Measurements from ENCODE around the gene ITSN2.
"Not testable (repeated sequence)": the region's sequence is repeated elsewhere in the genome, so short reads cannot be mapped to it uniquely, and the experiment has no call there.

The ITSN2 gene

DNA sequence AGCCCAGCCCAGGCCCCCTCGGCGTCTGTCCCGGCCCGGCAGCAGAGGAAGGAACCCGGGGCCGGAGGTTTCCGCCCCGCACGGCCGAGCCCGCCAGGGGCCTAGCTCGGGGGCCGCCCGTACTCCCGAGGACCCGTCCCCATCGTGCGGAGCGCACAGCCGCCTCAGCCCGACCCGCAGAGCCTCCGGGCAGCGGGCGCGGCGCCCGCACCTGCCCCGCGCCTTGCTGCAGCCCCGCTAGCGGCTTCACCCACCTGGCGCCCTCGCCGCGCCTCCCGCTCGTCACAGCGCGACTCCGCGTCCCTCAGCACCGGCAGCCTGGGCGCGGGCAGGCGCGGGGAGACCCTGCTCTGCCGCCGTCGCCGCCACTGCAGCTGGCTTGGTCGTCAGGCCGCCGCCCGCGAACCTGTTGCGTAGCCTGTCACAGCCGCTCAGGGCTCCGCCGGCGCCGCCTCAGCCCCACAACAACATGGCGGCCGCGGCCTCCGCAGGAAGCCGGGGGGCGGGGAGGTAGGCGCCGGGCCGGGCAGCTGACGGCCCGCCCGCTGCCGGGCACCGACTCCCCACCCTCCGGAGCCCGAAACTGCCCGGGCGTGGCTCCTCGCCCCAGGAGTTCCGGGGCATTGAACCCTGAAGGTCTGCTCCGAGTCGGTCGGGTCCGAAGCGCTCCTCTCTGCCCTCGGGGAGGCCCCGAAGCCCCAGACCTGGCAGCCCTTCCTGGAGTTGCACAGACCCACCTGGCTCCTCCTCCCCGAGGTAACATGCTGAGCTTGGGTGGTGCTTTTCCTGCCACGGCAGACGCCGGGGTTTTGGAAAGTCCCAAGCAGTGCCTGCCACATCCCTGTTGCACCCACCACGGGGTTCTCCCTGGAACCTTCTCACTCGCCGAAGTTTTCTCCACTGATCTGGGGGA, at the start of gene ITSN2:
TSS of gene ITSN2 (minus strand) at position 487 of the 913 bp plus-strand sequence. CDS start 32,454 bp downstream, outside the sequence.
- peak; percentile 90 for DNase-seq

GRCh38 chr2:24409171-24409570, 48.8 kb upstream of the ITSN2 start:
- no peak for DNase-seq

DNA sequence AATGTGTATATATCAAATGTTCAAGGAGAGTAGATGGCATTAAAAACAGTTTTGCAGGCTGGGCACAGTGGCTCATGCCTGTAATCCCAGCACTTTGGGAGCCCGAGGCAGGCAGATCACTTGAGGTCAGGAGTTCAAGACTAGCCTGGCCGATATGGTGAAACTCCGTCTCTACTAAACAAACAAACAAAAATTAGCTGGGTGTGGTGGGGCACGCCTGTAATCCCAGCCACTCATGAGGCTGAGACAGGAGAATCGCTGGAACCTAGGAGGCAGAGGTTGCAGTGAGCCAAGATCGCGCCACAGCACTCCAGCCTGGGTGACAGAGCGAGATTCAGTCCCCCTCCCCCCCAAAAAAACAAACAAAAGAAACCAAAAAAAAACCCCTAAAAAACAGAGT, 48.4 kb upstream of the ITSN2 start:
- DNase-seq = not testable (repeated sequence)

DNA sequence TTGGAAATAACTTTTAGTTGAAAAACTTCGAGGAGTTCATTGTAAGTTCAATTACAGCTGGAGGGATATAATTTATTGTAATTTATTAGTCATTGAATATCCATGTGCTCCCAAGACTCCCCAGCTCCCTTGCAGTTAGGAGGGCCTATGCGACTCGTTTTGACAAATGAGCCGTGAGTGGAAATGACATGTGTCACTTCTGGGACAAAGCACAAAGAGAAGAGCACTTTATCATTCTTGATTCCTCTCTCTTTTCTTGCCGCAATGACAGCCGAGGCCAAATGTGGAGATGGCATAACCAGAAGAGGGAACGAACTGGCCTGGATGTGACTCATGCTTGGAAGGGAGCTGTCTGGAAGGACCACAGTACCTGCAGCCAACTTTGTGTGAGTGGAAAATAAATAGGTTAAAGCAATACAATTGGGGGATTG, 44.2 kb upstream of the ITSN2 start:
- no peak for DNase-seq

GRCh38 chr2:24403832-24404212, 43.5 kb upstream of the ITSN2 start:
- DNase-seq = no peak

DNA sequence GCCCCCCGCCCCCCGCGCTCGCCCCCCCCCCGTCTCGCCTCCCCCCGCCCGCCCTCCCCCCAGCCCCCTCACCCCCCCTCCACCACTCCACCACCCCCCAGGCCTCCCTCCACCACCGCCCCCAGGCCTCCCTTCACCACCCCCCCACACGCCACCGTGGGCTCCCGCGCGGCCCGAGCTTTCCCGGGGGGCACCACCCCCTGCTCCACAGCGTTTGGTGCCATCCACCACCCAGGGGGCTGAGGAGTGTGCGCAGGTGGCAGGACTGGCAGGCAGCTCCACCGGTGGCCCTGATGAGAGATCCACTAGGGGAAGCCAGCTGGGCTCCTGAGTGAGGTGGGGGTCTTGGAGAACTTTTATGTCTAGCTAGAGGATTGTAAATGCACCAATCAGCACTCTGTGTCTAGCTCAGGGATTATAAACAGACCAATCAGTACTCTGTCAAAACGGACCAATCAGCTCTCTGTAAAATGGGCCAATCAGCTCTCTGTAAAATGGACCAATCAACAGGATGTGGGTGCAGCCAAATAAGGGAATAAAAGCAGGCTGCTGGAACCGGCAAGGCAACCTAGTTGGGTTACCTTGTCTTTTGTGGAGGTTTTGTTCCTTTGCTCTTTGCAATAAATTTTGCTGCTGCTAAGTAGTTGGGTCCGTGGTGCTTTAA, 43.0 kb upstream of the ITSN2 start:
- no peak for DNase-seq

- DNase-seq = no peak
These were observed 42.1 kb upstream of the ITSN2 start for GRCh38 chr2:24402242-24403097.

DNA sequence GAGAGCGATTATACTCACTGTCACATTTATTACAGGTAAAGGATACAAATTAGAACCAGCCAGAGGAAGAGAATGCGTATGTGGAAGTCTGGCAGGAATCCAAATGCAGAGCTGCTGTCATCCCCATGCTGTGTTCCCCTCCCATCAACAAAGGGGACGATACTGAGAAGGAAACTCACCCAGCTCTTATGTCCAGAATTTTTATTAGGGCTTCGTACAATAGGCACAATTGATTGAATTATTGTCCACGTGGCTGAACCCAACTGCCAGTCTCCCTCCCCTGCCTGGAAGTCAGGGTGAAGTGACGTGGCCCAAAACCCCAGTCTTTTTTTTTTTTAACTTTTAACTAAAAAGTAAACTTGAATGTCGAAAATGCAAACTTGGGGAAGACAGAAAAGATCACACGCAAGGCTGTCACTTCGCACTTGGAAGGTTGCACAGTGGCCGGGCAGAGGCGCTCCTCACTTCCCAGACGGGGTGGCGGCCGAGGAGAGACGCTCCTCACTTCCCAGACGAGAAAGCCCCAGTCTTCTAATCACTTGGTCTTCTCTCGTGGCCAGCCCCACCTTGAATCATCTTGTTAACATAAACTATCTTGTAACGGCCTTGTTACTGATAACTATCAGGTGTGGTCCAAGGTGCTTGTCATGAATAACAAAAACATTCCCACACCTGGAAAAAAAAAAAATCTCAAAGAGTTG, 40.0 kb upstream of the ITSN2 start:
- DNase-seq = no peak

DNA sequence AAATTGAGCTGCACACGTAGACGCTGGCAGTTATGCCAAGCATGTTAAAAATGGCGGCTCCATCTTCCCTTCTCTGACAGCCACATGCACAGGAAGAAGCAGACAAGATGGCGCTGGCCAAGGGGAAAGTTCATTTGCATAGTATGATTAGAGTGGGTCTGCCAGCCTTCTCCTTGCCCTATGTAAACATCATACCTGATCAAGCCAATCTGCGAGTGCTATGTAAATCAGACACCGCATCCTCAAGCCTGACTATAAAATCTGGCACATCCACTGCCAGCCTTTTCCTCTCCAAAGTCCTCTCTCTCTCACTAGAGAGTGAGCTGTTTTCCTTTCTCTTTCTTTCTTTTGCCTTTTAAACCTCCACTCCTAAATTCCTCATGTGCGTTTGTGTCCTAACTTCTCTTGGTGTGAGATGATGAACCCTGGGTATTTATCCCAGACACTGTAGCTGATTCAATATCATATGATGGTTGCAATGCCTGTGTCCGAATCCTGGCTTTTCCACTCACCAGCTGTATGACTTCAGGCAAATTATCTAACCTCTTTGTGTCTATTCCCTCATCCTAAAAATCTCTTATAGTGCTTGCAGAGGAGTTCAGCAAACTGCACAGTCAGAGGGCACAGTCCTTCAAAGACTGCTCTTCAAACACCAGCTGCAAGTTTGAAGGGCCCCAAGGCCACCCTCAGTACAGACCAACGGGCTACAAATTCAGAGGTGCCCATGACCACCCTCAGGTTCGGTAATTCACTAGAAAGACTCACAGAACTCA, 39.3 kb upstream of the ITSN2 start:
- DNase-seq = no peak

GRCh38 chr2:24394998-24395397, 34.7 kb upstream of the ITSN2 start:
- DNase-seq = no peak

DNA sequence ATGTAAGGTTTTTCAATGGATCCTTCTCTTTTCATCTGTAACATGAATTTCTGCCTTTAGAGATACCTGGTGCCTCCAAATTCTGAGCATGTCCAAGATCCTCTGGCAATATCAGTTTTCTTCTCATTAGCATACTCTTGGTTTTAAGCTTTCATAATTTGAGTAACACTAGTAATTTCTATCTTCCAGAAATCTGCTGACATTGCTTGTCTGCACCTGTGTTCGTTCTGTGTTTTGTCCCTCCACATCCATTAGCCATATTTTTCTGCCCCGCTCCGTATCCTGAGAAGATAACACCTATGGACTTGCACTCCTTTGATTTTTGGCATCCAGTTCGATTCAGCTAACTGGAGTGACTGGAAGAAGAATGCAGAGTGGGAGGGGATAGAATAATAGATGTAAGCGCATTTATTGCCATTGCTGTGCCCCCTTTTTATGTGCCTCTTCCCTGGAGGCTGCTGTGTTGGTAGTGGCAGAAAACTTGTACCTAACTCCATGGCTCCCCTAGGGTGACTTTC, 32.3 kb upstream of the ITSN2 start:
- DNase-seq = no peak

DNA sequence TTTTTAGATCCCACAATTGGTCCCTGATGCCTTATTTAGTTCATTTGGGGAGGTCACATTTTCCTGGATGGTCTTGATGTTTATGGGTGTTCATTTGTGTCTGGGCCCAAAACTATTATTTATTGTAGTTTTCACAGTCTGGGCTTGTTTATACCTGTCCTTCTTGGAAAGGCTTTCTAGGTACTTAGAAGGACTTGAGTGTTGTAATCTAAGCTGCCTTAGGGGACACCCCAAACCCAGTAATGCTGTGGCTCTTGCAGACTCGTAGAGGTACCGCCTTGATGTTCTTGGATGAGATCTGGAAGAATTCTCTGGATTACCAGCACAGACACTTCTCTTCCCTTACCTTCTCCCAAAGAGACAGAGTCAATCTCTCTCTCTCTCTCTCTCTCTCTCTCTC, 25.0 kb upstream of the ITSN2 start:
- no peak for DNase-seq

DNA sequence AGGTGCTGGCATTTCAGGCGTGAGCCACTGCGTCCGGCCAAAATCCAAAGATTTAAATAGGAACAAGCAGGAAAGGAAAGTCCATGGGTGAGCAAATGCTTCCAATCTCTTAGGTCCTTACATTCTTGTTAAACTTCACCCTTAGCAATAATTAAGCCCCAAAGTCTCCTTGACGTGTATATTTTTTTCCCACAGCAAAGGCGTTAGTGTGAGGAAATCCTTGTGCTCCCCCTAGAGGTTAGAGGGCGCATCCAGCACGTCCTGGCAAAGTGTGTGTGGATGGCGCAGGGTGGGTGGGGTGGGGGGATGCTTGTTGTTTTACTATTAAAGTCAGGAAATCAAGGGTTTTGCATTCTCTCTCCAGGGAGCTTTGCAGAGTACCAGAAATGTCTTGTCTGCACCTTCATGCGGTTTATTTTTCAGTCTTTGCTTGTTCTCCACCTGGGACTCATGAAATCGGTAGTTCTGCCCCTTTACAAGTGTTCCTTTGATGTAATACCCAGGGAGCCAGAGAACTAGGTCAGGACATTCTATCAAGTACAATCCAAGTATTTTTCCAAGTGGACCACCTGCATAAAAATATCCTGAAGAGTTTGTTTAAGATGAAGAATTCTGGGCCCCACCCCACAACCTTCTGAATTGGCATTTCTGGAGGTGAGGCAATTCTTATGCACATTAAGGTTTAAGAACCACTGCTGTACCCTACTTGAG, 22.2 kb upstream of the ITSN2 start:
- DNase-seq = peak; percentile 63

DNA sequence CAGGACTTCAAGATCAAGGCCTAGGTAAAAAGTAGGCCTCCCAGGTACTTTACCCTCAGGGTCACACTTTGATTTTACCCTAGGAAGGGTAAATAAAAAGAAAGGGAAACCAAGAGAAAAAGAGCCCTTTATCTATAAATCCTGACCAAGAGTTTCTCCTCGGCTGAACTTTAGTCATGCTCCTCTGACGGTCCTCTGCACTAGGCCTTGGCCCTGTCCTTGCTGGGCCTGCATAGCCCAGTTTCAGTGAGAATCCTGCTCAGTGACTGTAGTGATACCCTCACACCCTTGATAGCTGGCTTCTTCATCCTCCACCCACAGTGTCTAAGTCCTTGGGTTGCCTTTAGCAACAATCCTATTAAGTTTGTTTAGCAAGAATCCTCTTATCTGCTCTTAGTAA, 20.5 kb upstream of the ITSN2 start:
- no peak for DNase-seq

GRCh38 chr2:24375349-24376087, 15.2 kb upstream of the ITSN2 start:
- no peak for DNase-seq

DNA sequence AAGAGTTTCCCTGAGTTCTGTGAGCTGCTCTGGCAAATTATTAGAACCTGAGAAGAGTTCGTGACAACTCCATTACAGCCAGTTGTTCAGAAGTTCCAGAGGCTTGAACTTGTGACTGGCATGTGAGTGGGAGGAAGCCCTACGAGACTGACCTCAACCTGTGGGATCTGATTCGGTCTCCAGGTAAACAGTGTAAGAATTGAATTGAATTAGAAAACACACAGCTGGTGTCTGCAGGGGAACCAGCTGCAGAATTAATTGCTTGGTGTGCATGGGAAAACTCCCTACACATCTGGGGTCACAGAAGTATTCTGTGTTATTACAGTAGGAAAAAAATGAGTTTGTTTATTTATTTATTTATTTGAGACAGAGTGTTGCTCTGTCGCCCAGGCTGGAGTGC, 14.0 kb upstream of the ITSN2 start:
- DNase-seq = no peak

- DNase-seq = no peak
These were observed 11.7 kb upstream of the ITSN2 start for GRCh38 chr2:24372033-24372432.

GRCh38 chr2:24365826-24366225, 5.5 kb upstream of the ITSN2 start:
- no peak for DNase-seq

DNA sequence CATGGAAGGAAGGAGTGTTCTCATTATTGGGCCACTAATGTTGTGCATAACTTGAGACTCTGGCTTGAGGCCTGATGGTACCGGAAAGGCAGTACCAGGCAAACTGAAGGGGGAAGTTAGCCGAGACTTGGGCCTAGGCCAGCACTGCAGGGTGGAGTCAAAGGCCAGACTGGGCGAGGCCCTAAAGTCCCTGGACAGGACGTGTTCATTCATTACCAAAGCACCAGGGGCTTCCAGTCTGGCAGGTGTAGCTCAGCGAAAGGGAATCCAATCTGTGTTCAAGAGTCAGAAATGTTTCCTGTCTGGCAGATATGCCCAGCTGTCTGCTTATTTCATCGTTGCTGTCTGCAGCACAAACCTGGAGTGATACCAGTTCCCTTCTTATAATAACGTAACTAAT, 4.7 kb upstream of the ITSN2 start:
- DNase-seq = no peak

DNA sequence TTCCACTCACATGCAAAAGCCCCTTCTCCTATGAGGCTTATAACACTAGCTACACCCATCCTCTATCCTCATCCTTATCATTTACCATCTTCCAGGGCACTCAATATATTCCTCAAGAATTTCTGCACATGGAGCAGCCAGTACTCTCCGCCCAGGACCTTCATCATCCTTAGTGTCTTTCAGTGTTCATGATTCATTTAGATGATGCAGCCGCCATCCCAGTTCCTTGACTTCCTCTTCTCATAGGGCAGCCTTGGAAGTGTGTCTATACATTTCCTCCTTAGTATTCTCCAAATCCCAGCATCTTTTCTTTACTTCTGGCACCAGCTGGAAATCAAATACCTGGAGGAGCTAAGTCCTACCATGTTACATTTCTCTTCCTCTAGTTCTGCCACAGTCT, 3.0 kb upstream of the ITSN2 start:
- no peak for DNase-seq

All from activated CD8-positive, alpha-beta memory T cell treated with anti-CD3 and anti-CD28 coated beads, Interleukin-2, amount 50 U/mL, for 48 hours (primary cell).